H1 (cell line): ENCODE results near the gene ACTN4. TPM values are rescaled to one million over a fixed set of nuclear protein-coding genes. Genes with fewer than 3 reads are reported as not detected.

Experiments
- CTCF ChIA-PET: fragments of 300-600 bp; sonication (Branson Sonifier 250); formaldehyde crosslinking; loops from one replicate; lab custom pipeline; 2021; ENCODE audit not compliant: partially characterized antibody; lab: Charles Lee
- POLR2A ChIA-PET: fragments of 300-600 bp; sonication (Branson Sonifier 250); formaldehyde crosslinking; loops from one replicate; lab custom pipeline; 2021; ENCODE audit warnings: inconsistent platforms; ENCODE audit not compliant: partially characterized antibody; lab: Charles Lee
- DNase-seq, 2 experiments: peaks; one replicate each; pipeline versions ENCODE4 v3.0.0 to v3.0.0-alpha.2; 2010 to 2022; ENCODE audit warnings: low spot score in 2 of 2, low read depth in 1 of 2, mixed read lengths in 1 of 2
- FAIRE-seq: peaks from 2 replicates; lab custom pipeline; 2011; peaks lifted over from hg19 to GRCh38; lab: Jason Lieb, UNC
- H2AFZ ChIP-seq: 2 replicates; pipeline ENCODE4 v1.8.1; 2012; ENCODE audit warnings: low read length, inconsistent platforms
- H2AK5ac ChIP-seq: 2 replicates; pipeline ENCODE4 v1.6.1; 2013; ENCODE audit warnings: low read depth, low read length
- H2BK120ac ChIP-seq: replicated peaks from 2 replicates; pipeline ENCODE3; 2013; ENCODE audit warnings: low read depth, low read length, inconsistent platforms
- H2BK12ac ChIP-seq: 2 replicates; pipeline ENCODE4 v1.6.1; 2013; ENCODE audit warnings: low read depth, low read length
- H2BK15ac ChIP-seq: 2 replicates; pipeline ENCODE4 v1.6.1; 2013; ENCODE audit warnings: low read length
- H2BK20ac ChIP-seq: 2 replicates; pipeline ENCODE4 v1.6.1; 2013; ENCODE audit warnings: low read length
- H2BK5ac ChIP-seq: 2 replicates; pipeline ENCODE4 v1.6.1; 2013; ENCODE audit warnings: low read depth, low read length
- H3K14ac ChIP-seq: 2 replicates; pipeline ENCODE4 v1.6.1; 2013; ENCODE audit warnings: inconsistent platforms; ENCODE audit not compliant: insufficient read length
- H3K18ac ChIP-seq: 2 replicates; pipeline ENCODE4 v1.6.1; 2013; ENCODE audit warnings: low read length; ENCODE audit errors: extremely low read depth
- H3K23ac ChIP-seq: 2 replicates; pipeline ENCODE4 v1.6.1; 2013; ENCODE audit warnings: inconsistent platforms; ENCODE audit not compliant: insufficient read length
- H3K23me2 ChIP-seq: 2 replicates; pipeline ENCODE4 v1.6.1; 2013; ENCODE audit warnings: low read depth, low read length
- H3K27ac ChIP-seq: 2 replicates; pipeline ENCODE4 v1.6.1; 2011; ENCODE audit warnings: low read depth, low read length, inconsistent platforms
- H3K27me3 ChIP-seq, 4 experiments: replicated peaks in 1 of 4; 1 replicate in 1 of 4; 2 replicates in 3 of 4; pipeline versions ENCODE4 v1.6.1 to v1.8.1; 2011 to 2013; ENCODE audit warnings: low read length in 3 of 4, mild to moderate bottlenecking in 3 of 4, inconsistent platforms in 2 of 4, mixed read lengths in 2 of 4, moderate library complexity in 1 of 4; ENCODE audit not compliant: control insufficient read depth in 3 of 4, insufficient read depth in 3 of 4; ENCODE audit errors: extremely low read depth in 1 of 4
- H3K36me3 ChIP-seq, 4 experiments: 2 replicates each; pipeline versions ENCODE4 v1.6.1 to v1.8.1; 2011 to 2013; ENCODE audit warnings: mild to moderate bottlenecking in 4 of 4, low read length in 3 of 4, moderate library complexity in 2 of 4, control low read depth in 1 of 4, inconsistent platforms in 1 of 4; ENCODE audit not compliant: insufficient read depth in 4 of 4, control insufficient read depth in 2 of 4
- H3K4ac ChIP-seq: replicated peaks from 2 replicates; pipeline ENCODE3; 2013; ENCODE audit warnings: low read length, low read depth, mixed read lengths, inconsistent platforms; ENCODE audit not compliant: insufficient read length
- H3K4me1 ChIP-seq, 4 experiments: replicated peaks in 1 of 4; 1 replicate in 1 of 4; 2 replicates in 3 of 4; pipeline versions ENCODE4 v1.6.1 to v1.8.1; 2011 to 2013; ENCODE audit warnings: low read length in 3 of 4, inconsistent platforms in 2 of 4, mixed read lengths in 1 of 4; ENCODE audit not compliant: insufficient read depth in 4 of 4, control insufficient read depth in 3 of 4
- H3K4me2 ChIP-seq, 2 experiments: 2 replicates each; pipeline versions ENCODE4 v1.6.1 to v1.8.1; 2011 to 2013; ENCODE audit warnings: low read depth in 2 of 2, low read length in 2 of 2, control low read depth in 1 of 2, inconsistent platforms in 1 of 2, mild to moderate bottlenecking in 1 of 2; ENCODE audit not compliant: insufficient read depth in 1 of 2
- H3K4me3 ChIP-seq, 4 experiments: fragments of 200-600, 300-600 bp in 1 of 4; sonication (generic), shearing (Covaris generic), sonication (Bioruptor Twin) in 1 of 4; 2 replicates each; pipeline versions ENCODE4 v1.5.1 to v1.8.1; 2011 to 2016; ENCODE audit warnings: low read length in 4 of 4, low read depth in 3 of 4, control low read depth in 2 of 4, inconsistent platforms in 2 of 4, mild to moderate bottlenecking in 2 of 4, mixed read lengths in 1 of 4, moderate library complexity in 1 of 4; ENCODE audit not compliant: insufficient read depth in 2 of 4; ENCODE audit errors: extremely low read depth in 1 of 4
- H3K56ac ChIP-seq: replicated peaks from 2 replicates; pipeline ENCODE3; 2013; ENCODE audit warnings: low read depth, mild to moderate bottlenecking, mixed read lengths, low read length, inconsistent platforms; ENCODE audit not compliant: insufficient read length
- H3K79me1 ChIP-seq: 2 replicates; pipeline ENCODE4 v1.6.1; 2013; ENCODE audit warnings: low read depth, low read length, control low read depth
- H3K79me2 ChIP-seq, 2 experiments: 2 replicates each; pipeline versions ENCODE4 v1.6.1 to v1.8.1; 2012 to 2013; ENCODE audit warnings: low read length in 2 of 2, mild to moderate bottlenecking in 2 of 2, inconsistent platforms in 1 of 2; ENCODE audit not compliant: insufficient read depth in 2 of 2, control insufficient read depth in 1 of 2
- H3K9ac ChIP-seq, 4 experiments: replicated peaks in 1 of 4; 1 replicate in 1 of 4; 2 replicates in 3 of 4; pipeline versions ENCODE4 v1.6.1 to v1.8.1; 2011 to 2013; ENCODE audit warnings: low read depth in 3 of 4, low read length in 3 of 4, control low read depth in 2 of 4, mild to moderate bottlenecking in 2 of 4, moderate library complexity in 2 of 4, inconsistent platforms in 1 of 4; ENCODE audit errors: extremely low read depth in 1 of 4
- H3K9me3 ChIP-seq, 2 experiments: 2 replicates each; pipeline versions ENCODE4 v1.6.1 to v1.8.1; 2012 to 2013; ENCODE audit warnings: mild to moderate bottlenecking in 2 of 2, moderate library complexity in 2 of 2, control low read depth in 1 of 2, inconsistent platforms in 1 of 2, low read depth in 1 of 2, low read length in 1 of 2, mixed read lengths in 1 of 2; ENCODE audit not compliant: insufficient read depth in 2 of 2
- H4K20me1 ChIP-seq, 2 experiments: replicated peaks in 1 of 2; 2 replicates each; pipeline versions ENCODE3 to v1.8.1; 2011 to 2013; ENCODE audit warnings: inconsistent platforms in 2 of 2, low read length in 2 of 2, mild to moderate bottlenecking in 1 of 2; ENCODE audit not compliant: insufficient read depth in 2 of 2, control insufficient read depth in 1 of 2
- H4K5ac ChIP-seq: 2 replicates; pipeline ENCODE4 v1.6.1; 2013; ENCODE audit warnings: low read length, low read depth, mixed read lengths, inconsistent platforms; ENCODE audit not compliant: insufficient read length
- H4K8ac ChIP-seq: 2 replicates; pipeline ENCODE4 v1.8.0; 2013; ENCODE audit warnings: mild to moderate bottlenecking, moderate library complexity, low read length, inconsistent platforms; ENCODE audit not compliant: insufficient read depth; ENCODE audit errors: extremely low read depth
- H4K91ac ChIP-seq: replicated peaks from 2 replicates; pipeline ENCODE3; 2013; ENCODE audit warnings: low read length, mixed read lengths, inconsistent platforms; ENCODE audit not compliant: insufficient read length
- CEBPB ChIP-seq: IDR thresholded peaks from 2 replicates; pipeline ENCODE4 v1.6.1; 2012; ENCODE audit warnings: low read depth, low read length
- CREB1 ChIP-seq: IDR thresholded peaks from 2 replicates; pipeline ENCODE4 v1.6.1; 2012; ENCODE audit warnings: inconsistent platforms
- GTF2F1 ChIP-seq: IDR thresholded peaks from 2 replicates; pipeline ENCODE4 v1.6.1; 2012; ENCODE audit warnings: low read depth, low read length, improper control_type of control experiment, borderline replicate concordance
- SP1 ChIP-seq: IDR thresholded peaks from 2 replicates; pipeline ENCODE4 v1.6.1; 2011; ENCODE audit warnings: low read depth, low read length
- WGBS, 2 experiments: shearing (Covaris generic) in 1 of 2; methylation state at CpG; one replicate each; pipeline versions ENCODE4 v1.1.6 to v1.1.7; 2013 to 2015; ENCODE audit warnings: low lambda C conversion rate in 2 of 2, mixed read lengths in 2 of 2, inconsistent platforms in 1 of 2, low coverage in 1 of 2, missing lambda C conversion rate in 1 of 2; ENCODE audit not compliant: insufficient replicate concordance in 2 of 2, insufficient coverage in 1 of 2, insufficient read length in 1 of 2; ENCODE audit errors: extremely low coverage in 1 of 2, missing lambda C conversion rate in 1 of 2; 5-methylcytosine and 5-hydroxymethylcytosine counted together
- polyA plus RNA-seq, 7 experiments: library from polyadenylated mRNA; depleted of rRNA in 3 of 7; stranded (reverse) in 5 of 7; unstranded in 2 of 7; fragments of >200 nt in 5 of 7; fragments of 200-250 nt in 2 of 7; gene quantifications; 1 replicate in 5 of 7; 2 replicates in 1 of 7; 4 replicates in 1 of 7; pipeline versions ENCODE4 v1.2.1 to v1.2.3, GENCODE V29; 2011 to 2013; ENCODE audit warnings: missing spikeins in 2 of 7, mixed read lengths in 2 of 7
- total RNA-seq: library from RNA; stranded (reverse); fragmentation: NEBNext Ultra II Directional; extraction: Animal tissue kit (Norgen Biotek cat#: 25700); gene quantifications from 2 replicates; pipeline ENCODE4 v1.2.1, GENCODE V29; 2021

ACTN4 gene
- total and polyA plus RNA-seq, 2 of the 8 experiments (the other 6 are each of a cell fraction or from before 2014, with no cell fraction given), result 211 to 520 TPM

- Histone ChIP-seq H3K4me1 (peaks cover 0 to 10% (median 6%) of the 10 kb centered on the region in 4 experiments; a peak in 6 of 7 replicates), H3K23ac (no peak overlapping the region), H2BK120ac (no peak overlapping the region), H4K91ac (no peak overlapping the region), H3K18ac (no peak overlapping the region), H3K9me3 (no peaks in the 10 kb centered on the region), H3K36me3 (peaks cover 16 to 52% (median 36%) of the 10 kb centered on the region in 4 experiments; a peak in 7 of 8 replicates), H4K20me1 (peaks cover 11 to 14% of the 10 kb centered on the region in 2 experiments), H3K79me1 (peaks cover 2% of the 10 kb centered on the region), H4K5ac (no peak overlapping the region), H3K4me2 (no peak overlapping the region), H2AFZ (no peak overlapping the region), H3K23me2 (no peaks in the 10 kb centered on the region; the same call in 1 of the 2 replicates), H3K27ac (no peak overlapping the region), H3K56ac (no peak overlapping the region), H3K9ac (no peak overlapping the region), H3K14ac (no peak overlapping the region), H2BK15ac (no peak overlapping the region), H2BK20ac (no peak overlapping the region), H3K27me3 (no peaks in the 10 kb centered on the region), H2BK12ac (no peak overlapping the region), H2BK5ac (no peak overlapping the region), H3K4me3 (no peak overlapping the region), H3K79me2 (no peaks in the 10 kb centered on the region), H4K8ac (no peak overlapping the region), H2AK5ac (no peak overlapping the region), H3K4ac (no peak overlapping the region)
- peak; percentile 88 for FAIRE-seq
- CTCF ChIA-PET, result interaction anchor here (0.9 to 1.5 kb wide), 5 partner anchors 10 to 158 kb away, joined by 3 read pairs; no protein-coding TSS in a partner anchor
- WGBS, 2 experiments, result 100% methylated on average over 8 of the region's 17 CpGs; no CpG with 5 or more reads in 1 of the 2 experiments
- peak; percentile 54 to 97 for DNase-seq
- POLR2A ChIA-PET, result interaction anchor here (1.0 to 1.2 kb wide), 3 partner anchors 95 to 123 kb away, joined by 3 to 5 read pairs (median 3); no protein-coding TSS in a partner anchor
- peak; percentile 3; the same call in 1 of the 2 replicates for TF ChIP-seq SP1
- TF ChIP-seq GTF2F1, result no peak
- 0 out of 2 replicates have a peak, but pooled peaks have one; percentile 50 for TF ChIP-seq CREB1
- TF ChIP-seq CEBPB, result no peak
Observed at GRCh38 chr19:38729653-38730469, 82.4 kb downstream of the ACTN4 start.
